ENCODE results near the gene APBB1IP. TPM values are rescaled to one million over a fixed set of nuclear protein-coding genes. Genes with fewer than 3 reads are reported as not detected.
"Not testable (repeated sequence)": the region's sequence is repeated elsewhere in the genome, so short reads cannot be mapped to it uniquely, and the experiment has no call there.

APBB1IP gene
- total and polyA plus RNA-seq, 8 donors = 1.2 to 4.7 (median 3.2) TPM; not detected in 1

GRCh38 chr10:26460736-26461135 is 22.6 kb downstream of the APBB1IP start:
- Histone ChIP-seq H3K4me1 (peaks cover 0 to 9% (median 0%) of the 10 kb centered on the region in 4 donors), H3K27ac (no peak overlapping the region), H3K4me3 (no peak overlapping the region), H3K9me3 (no peaks in the 10 kb centered on the region), H3K27me3 (no peaks in the 10 kb centered on the region), H3K36me3 (no peaks in the 10 kb centered on the region)
- TF ChIP-seq POLR2A (IDR thresholded peaks at IDR 0.05) = no peak
- no peak for TF ChIP-seq POLR2AphosphoS5 (IDR thresholded peaks at IDR 0.05)
- no peak for TF ChIP-seq CTCF (IDR thresholded peaks at IDR 0.05)
- TF ChIP-seq EP300 (IDR thresholded peaks at IDR 0.05) = no peak
- intact Hi-C loops (cut with DNase I; ENCODE audit: low total_unique reads) = no loop called here
- DNase-seq = no peak
- 82 to 92% (median 86%) methylated on average over 2 of the region's 2 CpGs for WGBS, 5 donors

GRCh38 chr10:26463986-26464385 is 25.8 kb downstream of the APBB1IP start:
- no peak for TF ChIP-seq POLR2AphosphoS5 (IDR thresholded peaks at IDR 0.05)
- TF ChIP-seq CTCF (IDR thresholded peaks at IDR 0.05) = no peak
- TF ChIP-seq EP300 (IDR thresholded peaks at IDR 0.05) = no peak
- no peak for TF ChIP-seq POLR2A (IDR thresholded peaks at IDR 0.05)
- no peaks in the 10 kb centered on the region for H3K4me1 ChIP-seq
- intact Hi-C loops (cut with DNase I; ENCODE audit: low total_unique reads) = no loop called here
- DNase-seq = no peak
- no peaks in the 10 kb centered on the region for H3K36me3 ChIP-seq
- H3K9me3 ChIP-seq = no peaks in the 10 kb centered on the region
- no peak overlapping the region for H3K27ac ChIP-seq
- WGBS, 5 donors = 88 to 97% (median 93%) methylated on average over 1 of the region's 1 CpG
- no peak overlapping the region for H3K4me3 ChIP-seq
- H3K27me3 ChIP-seq = no peaks in the 10 kb centered on the region

DNA sequence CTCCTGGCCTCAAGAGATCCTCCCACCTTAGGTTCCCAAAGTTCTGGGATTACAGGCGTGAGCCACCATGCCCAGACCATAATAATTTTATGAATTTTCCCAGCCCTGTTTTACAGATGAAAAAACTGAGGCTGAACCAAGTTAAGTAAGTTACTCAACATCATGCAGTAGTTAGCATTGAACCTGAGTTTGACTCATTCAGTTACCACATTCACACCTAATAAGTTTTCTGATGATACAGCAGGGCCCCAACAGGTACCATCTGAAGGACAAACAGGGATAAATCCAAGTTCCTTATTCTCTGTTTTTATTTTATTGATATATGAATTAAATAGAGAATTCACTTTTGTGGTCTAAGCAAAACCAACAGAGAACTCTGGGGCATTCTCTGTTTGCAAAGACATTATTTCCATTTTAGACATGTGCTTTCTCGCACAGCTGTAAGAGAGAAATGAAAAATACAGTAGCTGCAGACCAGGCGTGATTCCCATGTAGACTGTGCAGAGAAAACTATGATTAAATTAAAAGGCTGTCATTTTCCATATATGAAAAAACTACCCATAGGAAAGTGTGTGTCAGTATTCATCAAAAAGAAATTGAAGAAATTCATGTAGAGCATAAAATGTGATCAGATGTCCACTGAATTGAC is 26.6 kb downstream of the APBB1IP start:
- TF ChIP-seq EP300 (IDR thresholded peaks at IDR 0.05) = no peak
- no peaks in the 10 kb centered on the region for H3K36me3 ChIP-seq
- H3K4me3 ChIP-seq = no peak overlapping the region
- intact Hi-C loops (cut with DNase I; ENCODE audit: low total_unique reads) = no loop called here
- H3K27ac ChIP-seq = no peak overlapping the region
- no peaks in the 10 kb centered on the region for H3K27me3 ChIP-seq
- no peaks in the 10 kb centered on the region for H3K4me1 ChIP-seq
- no peak for DNase-seq
- H3K9me3 ChIP-seq = no peaks in the 10 kb centered on the region
- WGBS, 5 donors = 79 to 87% (median 83%) methylated on average over 3 of the region's 3 CpGs

DNA sequence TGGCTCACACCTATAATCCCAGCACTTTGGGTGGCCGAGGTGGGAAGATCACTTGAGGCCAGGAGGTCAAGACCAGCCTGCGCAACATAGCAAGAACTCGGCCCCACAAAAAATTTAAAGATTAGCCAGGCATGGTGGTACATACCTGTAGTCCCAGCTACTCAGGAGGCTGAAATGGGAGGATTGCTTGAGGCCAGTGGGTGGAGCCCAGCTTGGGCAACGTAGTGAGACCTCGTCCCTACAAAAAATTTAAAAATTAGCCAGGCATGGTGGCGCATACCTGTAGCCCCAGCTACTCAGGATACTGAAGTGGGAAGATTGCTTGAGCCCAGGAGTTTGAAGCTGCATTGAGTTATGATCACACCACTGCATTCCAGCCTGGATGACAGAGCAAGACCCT is 28.4 kb downstream of the APBB1IP start:
- H3K9me3 ChIP-seq; intact Hi-C loops (cut with DNase I; ENCODE audit: low total_unique reads); H3K4me3 ChIP-seq; DNase-seq; H3K36me3 ChIP-seq; H3K4me1 ChIP-seq; H3K27ac ChIP-seq; H3K27me3 ChIP-seq: not testable (repeated sequence)
- 86 to 97% (median 92%) methylated on average over 6 of the region's 6 CpGs for WGBS, 5 donors

- DNase-seq = no peak
- no peak overlapping the region for H3K4me3 ChIP-seq
- no peaks in the 10 kb centered on the region for H3K4me1 ChIP-seq
- no peak overlapping the region for H3K27ac ChIP-seq
- H3K9me3 ChIP-seq = no peaks in the 10 kb centered on the region
- no peaks in the 10 kb centered on the region for H3K36me3 ChIP-seq
- no peaks in the 10 kb centered on the region for H3K27me3 ChIP-seq
- TF ChIP-seq CTCF (IDR thresholded peaks at IDR 0.05) = no peak
- TF ChIP-seq POLR2AphosphoS5 (IDR thresholded peaks at IDR 0.05) = no peak
- TF ChIP-seq POLR2A (IDR thresholded peaks at IDR 0.05) = no peak
- TF ChIP-seq EP300 (IDR thresholded peaks at IDR 0.05) = no peak
- intact Hi-C loops (cut with DNase I; ENCODE audit: low total_unique reads) = no loop called here
- WGBS, 5 donors = 82 to 91% (median 90%) methylated on average over 4 of the region's 4 CpGs
Observed at GRCh38 chr10:26467639-26468038, 29.5 kb downstream of the APBB1IP start.

All from stomach (tissue), 9 donors.